ENCODE results near the gene SPOP. TPM values are rescaled to one million over a fixed set of nuclear protein-coding genes. Genes with fewer than 3 reads are reported as not detected.

The SPOP gene
- total RNA-seq, 1 donor from 2014 or later = 32.1 TPM

- no peak overlapping the region for H3K4me3 ChIP-seq (ENCODE audit: low read depth, low read length)
- DNase-seq (ENCODE audit: low read depth) (no peak), FAIRE-seq (no peak)
- no peak for TF ChIP-seq CTCF (IDR thresholded peaks at IDR 0.05; ENCODE audit: insufficient read depth, low read length, severe bottlenecking)
- H3K27me3 ChIP-seq (ENCODE audit: control insufficient read depth, insufficient read depth, low read length) = no peaks in the 10 kb centered on the region
- H3K36me3 ChIP-seq (ENCODE audit: control insufficient read depth, insufficient read depth, low read length) = no peaks in the 10 kb centered on the region
Measured at GRCh38 chr17:49587366-49588073, 90.4 kb downstream of the SPOP start.

- Histone ChIP-seq H3K36me3 (ENCODE audit: control insufficient read depth, insufficient read depth, low read length) (no peaks in the 10 kb centered on the region), H3K27me3 (ENCODE audit: control insufficient read depth, insufficient read depth, low read length) (no peaks in the 10 kb centered on the region), H3K4me3 (ENCODE audit: low read depth, low read length) (no peak overlapping the region)
- peak; percentile 95 for FAIRE-seq
- peak; percentile 29 for TF ChIP-seq CTCF (IDR thresholded peaks at IDR 0.05; ENCODE audit: insufficient read depth, low read length, severe bottlenecking)
- no peak for DNase-seq (ENCODE audit: low read depth)
Measured at GRCh38 chr17:49585422-49586027, 92.4 kb downstream of the SPOP start.

- no peaks in the 10 kb centered on the region for H3K36me3 ChIP-seq (ENCODE audit: control insufficient read depth, insufficient read depth, low read length)
- no peak for TF ChIP-seq CTCF (IDR thresholded peaks at IDR 0.05; ENCODE audit: insufficient read depth, low read length, severe bottlenecking)
- no peak for FAIRE-seq
- no peaks in the 10 kb centered on the region for H3K27me3 ChIP-seq (ENCODE audit: control insufficient read depth, insufficient read depth, low read length)
- no peak for DNase-seq (ENCODE audit: low read depth)
- H3K4me3 ChIP-seq (ENCODE audit: low read depth, low read length) = no peak overlapping the region
Measured at GRCh38 chr17:49583889-49584288, 94.0 kb downstream of the SPOP start.

- Histone ChIP-seq H3K27me3 (ENCODE audit: control insufficient read depth, insufficient read depth, low read length) (no peaks in the 10 kb centered on the region), H3K4me3 (ENCODE audit: low read depth, low read length) (no peak overlapping the region), H3K36me3 (ENCODE audit: control insufficient read depth, insufficient read depth, low read length) (no peaks in the 10 kb centered on the region)
- TF ChIP-seq CTCF (IDR thresholded peaks at IDR 0.05; ENCODE audit: insufficient read depth, low read length, severe bottlenecking) = no peak
- no peak for DNase-seq (ENCODE audit: low read depth)
- no peak for FAIRE-seq
Measured at GRCh38 chr17:49583226-49583625, 94.7 kb downstream of the SPOP start.

GRCh38 chr17:49582789-49583188 is 95.1 kb downstream of the SPOP start:
- FAIRE-seq (no peak), DNase-seq (ENCODE audit: low read depth) (peak; percentile 28)
- no peak for TF ChIP-seq CTCF (IDR thresholded peaks at IDR 0.05; ENCODE audit: insufficient read depth, low read length, severe bottlenecking)
- H3K27me3 ChIP-seq (ENCODE audit: control insufficient read depth, insufficient read depth, low read length) = no peaks in the 10 kb centered on the region
- no peak overlapping the region for H3K4me3 ChIP-seq (ENCODE audit: low read depth, low read length)
- H3K36me3 ChIP-seq (ENCODE audit: control insufficient read depth, insufficient read depth, low read length) = no peaks in the 10 kb centered on the region
